T-helper 9 cell (primary cell): ENCODE measurements around the gene HSBP1L1.
"Not testable (repeated sequence)": the region's sequence is repeated elsewhere in the genome, so short reads cannot be mapped to it uniquely, and the experiment has no call there.

Experiments
- DNase-seq: peaks from one replicate; pipeline ENCODE4 v3.0.0-alpha.2; 2020

The HSBP1L1 gene

GRCh38 chr18:79945118-79946042 lies 19.1 kb upstream of the HSBP1L1 start:
- no peak for DNase-seq

GRCh38 chr18:79947054-79947755 lies 17.2 kb upstream of the HSBP1L1 start:
- no peak for DNase-seq

DNA sequence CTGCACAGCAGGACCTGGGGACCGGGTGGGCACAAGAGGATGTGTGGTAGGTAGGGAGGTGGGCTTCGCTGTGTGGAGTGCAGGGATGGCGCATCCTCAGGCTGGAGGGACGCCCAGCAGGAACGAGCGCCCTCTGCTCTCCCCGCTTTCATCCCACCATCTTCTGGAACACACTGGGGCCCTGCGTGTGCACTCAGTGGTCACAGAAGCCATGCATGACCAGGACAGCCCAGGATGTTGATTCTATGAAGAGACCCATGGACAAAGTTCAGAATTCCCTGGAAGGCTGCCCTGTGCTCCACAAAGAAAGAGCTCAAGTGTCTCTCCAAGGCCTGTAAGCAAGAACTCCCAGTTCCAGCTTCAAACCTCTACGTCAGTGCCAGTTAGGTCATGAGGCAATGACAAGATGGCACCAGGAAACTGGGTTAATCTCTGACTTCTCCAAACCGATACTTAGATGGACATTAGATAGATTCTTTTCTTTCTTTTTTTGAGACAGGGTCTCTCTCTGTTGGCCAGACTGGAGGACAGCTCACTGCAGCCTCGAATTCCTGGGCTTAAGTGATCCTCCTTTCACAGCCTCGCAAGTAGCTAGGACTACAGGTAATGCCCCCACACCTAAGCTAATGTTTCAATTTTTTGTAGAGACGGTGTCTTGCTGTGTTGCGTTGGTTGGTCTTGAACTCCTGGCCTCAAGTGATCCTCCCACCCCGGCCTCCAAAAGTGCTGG lies 16.4 kb upstream of the HSBP1L1 start:
- no peak for DNase-seq

DNA sequence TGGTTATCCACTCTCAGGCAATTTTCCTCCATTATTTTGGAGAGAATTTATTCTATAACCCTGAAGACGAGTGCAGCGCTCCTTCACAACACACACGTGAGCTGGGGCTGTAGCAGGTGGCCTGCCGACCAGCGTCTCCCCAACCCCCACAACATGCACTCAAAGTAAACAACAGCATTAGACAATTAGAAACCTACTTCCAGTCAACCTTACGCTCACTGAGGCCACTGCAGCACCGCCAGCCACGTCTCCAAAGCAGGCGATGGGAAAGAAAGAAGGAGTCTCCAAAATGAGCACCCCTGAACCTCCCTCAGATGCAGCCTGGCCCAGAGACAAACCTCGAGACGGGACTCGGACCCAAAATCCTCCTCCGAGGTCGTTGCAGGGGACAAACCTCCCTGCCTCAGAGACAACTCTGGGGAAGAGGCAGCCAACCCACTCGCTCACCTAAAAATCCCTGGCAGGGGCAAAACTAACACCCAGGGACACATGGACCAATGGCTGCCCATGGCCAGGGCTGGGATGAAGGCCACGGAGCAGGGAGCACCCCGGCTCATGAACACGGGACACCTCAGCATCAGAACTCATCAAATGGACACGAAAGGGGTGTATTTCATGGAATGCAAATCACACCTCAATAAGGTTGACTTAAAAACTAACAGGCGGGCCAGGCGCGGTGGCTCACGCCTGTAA lies 15.6 kb upstream of the HSBP1L1 start:
- no peak for DNase-seq

- DNase-seq: no peak
These were observed 14.6 kb upstream of the HSBP1L1 start for GRCh38 chr18:79949697-79950487.

GRCh38 chr18:79950515-79951341 lies 13.7 kb upstream of the HSBP1L1 start:
- DNase-seq: peak; percentile 14

DNA sequence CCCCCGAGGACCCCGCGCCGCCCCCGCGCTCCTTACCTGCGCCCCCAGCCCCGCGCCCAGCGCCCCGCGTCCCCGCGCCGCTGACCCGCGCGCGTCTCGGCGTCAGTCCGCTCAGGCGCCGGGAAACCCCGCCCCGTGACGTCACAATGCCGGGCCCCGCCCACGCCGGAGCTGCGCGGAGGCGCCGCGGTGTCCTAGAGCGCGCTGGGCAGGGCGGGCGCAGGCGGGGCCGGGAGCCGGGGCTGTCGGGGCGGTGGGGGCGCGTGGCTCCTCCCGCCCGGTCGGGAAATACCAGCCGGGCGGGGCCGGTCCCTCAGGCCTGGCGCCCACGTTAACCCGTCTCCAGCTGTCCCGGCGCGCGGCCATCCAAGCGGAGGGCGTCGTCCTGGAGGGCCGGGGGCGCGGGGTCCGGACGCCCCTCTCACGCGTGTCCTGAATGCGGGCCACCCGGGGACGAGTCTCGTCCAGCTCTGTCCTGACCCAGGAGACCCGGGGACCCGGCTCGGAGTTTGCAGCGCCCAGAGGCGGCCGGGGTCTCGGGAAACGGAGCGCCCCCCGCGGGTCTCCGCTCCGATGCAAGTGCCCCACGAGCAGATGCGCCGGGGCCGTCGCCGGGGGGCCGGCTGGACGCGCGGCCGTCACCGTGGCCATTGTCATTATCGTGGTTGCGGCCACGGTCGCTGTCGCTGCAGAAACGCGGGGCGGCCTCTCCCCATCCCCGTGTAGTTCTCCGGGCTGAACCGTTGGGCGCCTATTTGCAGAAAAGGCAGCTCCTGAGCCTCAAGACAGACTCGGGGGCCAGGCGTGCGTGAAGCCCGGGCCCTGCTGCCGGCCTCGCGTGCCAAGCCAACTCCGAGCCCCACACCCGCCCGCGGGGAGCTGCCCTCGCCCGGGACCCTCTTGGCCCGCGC lies 12.6 kb upstream of the HSBP1L1 start, which contains the start of gene SLC66A2:
Gene SLC66A2 (minus strand): TSS at position 109 of the 911 bp plus-strand sequence. CDS start 727 bp downstream, outside the sequence.
- peak; percentile 98 for DNase-seq

- no peak for DNase-seq
These were observed 11.9 kb upstream of the HSBP1L1 start for GRCh38 chr18:79952456-79952995.

GRCh38 chr18:79952996-79953559 lies 11.4 kb upstream of the HSBP1L1 start:
- no peak for DNase-seq

DNA sequence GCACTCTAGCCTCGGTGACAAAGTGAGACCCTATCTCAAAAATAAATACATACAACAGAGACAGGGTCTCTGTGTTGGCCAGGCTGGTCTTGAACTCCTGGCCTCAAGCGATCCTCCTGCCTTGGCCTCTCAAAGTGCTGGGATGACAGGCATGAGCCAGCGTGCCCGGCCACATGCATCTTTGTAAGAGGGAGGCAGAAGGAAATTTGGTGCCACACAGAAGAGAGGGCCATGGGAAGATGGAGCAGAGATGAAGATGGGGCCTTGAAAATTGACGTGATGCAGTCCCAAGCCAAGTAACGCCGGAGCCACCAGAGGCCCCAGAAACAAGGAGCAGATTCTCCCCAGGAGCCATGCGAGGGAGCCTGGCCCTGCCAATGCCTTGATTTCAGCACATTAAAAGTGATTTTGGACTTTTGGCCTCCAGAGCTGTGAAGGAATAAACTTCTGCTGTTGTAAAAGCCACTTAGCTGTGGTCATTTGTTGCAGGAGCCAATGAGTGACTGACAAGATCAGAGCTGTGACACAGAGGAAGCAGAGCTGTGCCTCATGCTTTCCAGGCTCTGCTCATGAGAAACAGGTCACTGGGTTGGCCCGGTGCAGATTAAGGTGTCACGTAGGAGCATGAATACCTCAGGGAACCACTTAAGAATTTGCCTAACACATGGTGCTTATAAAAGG lies 10.3 kb upstream of the HSBP1L1 start:
- no peak for DNase-seq

- DNase-seq: no peak
These were observed 9.7 kb upstream of the HSBP1L1 start for GRCh38 chr18:79954791-79955190.

DNA sequence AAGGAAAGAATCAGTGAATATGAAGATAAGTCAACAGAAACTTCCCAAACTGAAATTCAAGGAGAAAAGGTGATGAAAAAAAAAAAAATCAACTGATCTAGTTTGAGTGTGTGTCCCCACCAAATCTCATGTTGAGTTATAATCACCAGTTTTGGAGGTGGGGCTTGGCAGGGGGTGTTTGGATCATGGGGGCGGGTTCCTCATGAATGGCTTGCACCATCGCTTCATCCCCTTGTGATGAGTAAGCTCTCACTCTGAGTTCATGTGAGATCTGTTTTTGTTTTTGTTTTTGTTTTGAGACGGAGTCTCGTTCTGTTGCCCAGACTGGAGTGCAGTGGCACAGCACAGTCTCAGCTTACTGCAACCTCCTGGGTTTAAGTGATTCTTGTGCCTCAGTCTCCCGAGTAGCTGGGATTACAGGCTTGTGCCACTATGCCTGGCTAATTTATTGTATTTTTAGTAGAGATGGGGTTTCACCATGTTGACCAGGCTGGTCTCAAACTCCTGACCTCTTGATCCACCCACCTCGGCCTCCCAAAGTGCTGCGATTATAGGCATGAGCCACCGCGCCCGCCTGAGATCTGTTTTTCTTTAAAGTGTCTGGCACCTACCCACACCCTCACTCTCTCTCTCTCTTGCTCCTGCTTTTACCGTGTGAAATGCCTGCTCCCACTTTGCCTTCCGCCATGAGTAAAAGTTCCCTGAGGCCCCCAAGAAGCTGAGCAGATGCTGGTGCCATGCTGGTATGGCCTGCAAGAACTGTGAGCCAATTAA lies 9.0 kb upstream of the HSBP1L1 start:
- no peak for DNase-seq

- DNase-seq: no peak
These were observed 8.2 kb upstream of the HSBP1L1 start for GRCh38 chr18:79956276-79956675.

GRCh38 chr18:79958981-79959380 lies 5.5 kb upstream of the HSBP1L1 start:
- no peak for DNase-seq

- not testable (repeated sequence) for DNase-seq
These were observed 4.2 kb upstream of the HSBP1L1 start for GRCh38 chr18:79960161-79960801.

DNA sequence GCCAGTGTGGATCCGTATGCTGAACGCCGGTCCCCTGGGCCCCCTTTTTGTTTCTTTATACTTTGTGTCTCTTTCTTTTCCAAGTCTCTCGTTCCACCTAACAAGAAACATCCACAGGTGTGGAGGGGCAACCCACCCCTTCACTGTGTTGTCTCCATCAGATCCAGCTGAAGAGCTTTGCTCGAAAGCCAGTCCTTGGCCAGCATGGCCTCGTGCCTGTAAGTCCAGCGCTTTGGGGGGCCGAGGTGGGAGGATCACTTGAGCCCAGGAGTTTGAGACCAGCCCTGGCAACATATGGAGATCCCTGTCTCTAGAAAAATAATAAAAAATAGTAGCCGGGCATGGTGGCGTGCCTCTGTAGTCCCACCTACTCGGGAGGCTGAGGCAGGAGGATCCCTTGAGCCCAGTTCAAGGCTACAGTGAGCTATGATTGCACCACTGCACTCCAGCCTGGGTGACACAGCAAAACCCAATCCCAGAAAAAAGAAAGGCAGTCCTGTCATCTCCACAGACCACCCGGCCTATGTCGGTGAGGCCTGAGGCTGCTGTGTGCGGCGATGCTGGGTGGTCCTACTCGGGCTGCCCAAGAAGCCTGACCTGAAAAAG lies 3.4 kb upstream of the HSBP1L1 start:
- no peak for DNase-seq
